MCF 10A (cell line): ENCODE results near the gene PIK3AP1. TPM values are rescaled to one million over a fixed set of nuclear protein-coding genes. Genes with fewer than 3 reads are reported as not detected.

Source experiments
- BruUV-seq: library from RNA; stranded (reverse); fragments of 400-500 nt; replicated peaks from 2 replicates; lab custom pipeline; 2021; lab: Mats Ljungman, UMichigan
- CTCF ChIA-PET: fragments of 300-600 bp; sonication (Branson Sonifier 250); formaldehyde crosslinking; extraction: SDS; loops from one replicate; lab custom pipeline; 2021; ENCODE audit warnings: antibody characterized with exemption, inconsistent platforms; lab: Yijun Ruan, JAX
- POLR2A ChIA-PET: fragments of 300-600, 350-650 bp; sonication (Branson Sonifier 250); formaldehyde crosslinking; extraction: SDS; loops from one replicate; lab custom pipeline; 2020; ENCODE audit warnings: antibody characterized with exemption, inconsistent platforms; lab: Yijun Ruan, JAX
- DNase-seq: peaks from one replicate; pipeline ENCODE4 v3.0.0-alpha.2; 2018; ENCODE audit not compliant: unreplicated experiment
- H3K27ac Mint-ChIP-seq: one replicate; pipeline ENCODE4 v1.8.0; 2022; ENCODE audit warnings: mild to moderate bottlenecking, low read depth, mixed read lengths; ENCODE audit not compliant: unreplicated experiment
- H3K27me3 Mint-ChIP-seq: one replicate; pipeline ENCODE4 v1.8.0; 2022; ENCODE audit warnings: mixed read lengths; ENCODE audit not compliant: insufficient read depth, unreplicated experiment
- H3K36me3 Mint-ChIP-seq: one replicate; pipeline ENCODE4 v1.8.0; 2022; ENCODE audit warnings: mild to moderate bottlenecking, moderate library complexity, mixed read lengths; ENCODE audit not compliant: insufficient read depth, unreplicated experiment
- H3K4me1 Mint-ChIP-seq: one replicate; pipeline ENCODE4 v1.8.0; 2022; ENCODE audit warnings: mixed read lengths; ENCODE audit not compliant: insufficient read depth, unreplicated experiment
- H3K4me3 Mint-ChIP-seq: one replicate; pipeline ENCODE4 v1.8.0; 2022; ENCODE audit warnings: mild to moderate bottlenecking, moderate library complexity, mixed read lengths; ENCODE audit not compliant: unreplicated experiment
- H3K9me3 Mint-ChIP-seq: one replicate; pipeline ENCODE4 v1.8.0; 2022; ENCODE audit warnings: mixed read lengths; ENCODE audit not compliant: unreplicated experiment
- CTCF ChIP-seq: fragments of 200-600 bp; IDR thresholded peaks from one replicate; pipeline ENCODE4 v1.8.0; 2022; ENCODE audit warnings: antibody characterized with exemption, mild to moderate bottlenecking; ENCODE audit not compliant: unreplicated experiment
- intact Hi-C: fragments of 100-400 bp; cut with micrococcal nuclease; formaldehyde crosslinking; loops from 2 replicates; pipeline ENCODE4 v1.14.1; 2022
- total RNA-seq: library from RNA; stranded (reverse); gene quantifications from 2 replicates; pipeline ENCODE4 v1.2.3, GENCODE V29; 2022

PIK3AP1 gene
- total RNA-seq, 1 experiment from 2014 or later: not detected

- POLR2A ChIA-PET: no interaction called here
- no peaks in the 10 kb centered on the region for H3K4me1 Mint-ChIP-seq
- H3K27me3 Mint-ChIP-seq: no peaks in the 10 kb centered on the region
- no peak overlapping the region for H3K27ac Mint-ChIP-seq
- BruUV-seq: no TSS peak
- DNase-seq: no peak
- no peaks in the 10 kb centered on the region for H3K36me3 Mint-ChIP-seq
- TF ChIP-seq CTCF: no peak
- CTCF ChIA-PET: interaction anchor here (0.6 to 0.9 kb wide), 5 partner anchors 12 to 537 kb away, joined by 3 read pairs; no protein-coding TSS in a partner anchor
- intact Hi-C loops: no loop called here
- H3K9me3 Mint-ChIP-seq: no peaks in the 10 kb centered on the region
- H3K4me3 Mint-ChIP-seq: no peak overlapping the region
Observed at GRCh38 chr10:96672481-96673175, 47.7 kb downstream of the PIK3AP1 start.

- POLR2A ChIA-PET: no interaction called here
- no peak overlapping the region for H3K4me3 Mint-ChIP-seq
- no peaks in the 10 kb centered on the region for H3K4me1 Mint-ChIP-seq
- no peaks in the 10 kb centered on the region for H3K36me3 Mint-ChIP-seq
- no peaks in the 10 kb centered on the region for H3K9me3 Mint-ChIP-seq
- no peak for DNase-seq
- no TSS peak for BruUV-seq
- H3K27me3 Mint-ChIP-seq: no peaks in the 10 kb centered on the region
- CTCF ChIA-PET: no interaction called here
- intact Hi-C loops: no loop called here
- H3K27ac Mint-ChIP-seq: no peak overlapping the region
- no peak for TF ChIP-seq CTCF
Observed at GRCh38 chr10:96671211-96671890, 49.0 kb downstream of the PIK3AP1 start.

GRCh38 chr10:96670786-96671185 is 49.5 kb downstream of the PIK3AP1 start:
- H3K27ac Mint-ChIP-seq: no peak overlapping the region
- no peaks in the 10 kb centered on the region for H3K9me3 Mint-ChIP-seq
- intact Hi-C loops: no loop called here
- no peak for DNase-seq
- ChIA-PET POLR2A (no interaction called here), CTCF (no interaction called here)
- no peak for TF ChIP-seq CTCF
- H3K4me3 Mint-ChIP-seq: no peak overlapping the region
- H3K27me3 Mint-ChIP-seq: no peaks in the 10 kb centered on the region
- BruUV-seq: no TSS peak
- H3K4me1 Mint-ChIP-seq: no peaks in the 10 kb centered on the region
- H3K36me3 Mint-ChIP-seq: no peaks in the 10 kb centered on the region

GRCh38 chr10:96667401-96667800 is 52.9 kb downstream of the PIK3AP1 start:
- no peak for TF ChIP-seq CTCF
- no peaks in the 10 kb centered on the region for H3K9me3 Mint-ChIP-seq
- no peak overlapping the region for H3K4me3 Mint-ChIP-seq
- no peaks in the 10 kb centered on the region for H3K36me3 Mint-ChIP-seq
- no peak for DNase-seq
- no peaks in the 10 kb centered on the region for H3K27me3 Mint-ChIP-seq
- BruUV-seq: no TSS peak
- POLR2A ChIA-PET: no interaction called here
- H3K4me1 Mint-ChIP-seq: no peaks in the 10 kb centered on the region
- intact Hi-C loops: no loop called here
- CTCF ChIA-PET: no interaction called here
- no peak overlapping the region for H3K27ac Mint-ChIP-seq
